ENCODE results near the gene ZNF716.

- TF ChIP-seq CTCF (IDR thresholded peaks at IDR 0.05 in 8 of 11, conservative IDR thresholded peaks at IDR 0.05 in 3 of 11) (no peak), POLR2AphosphoS5 (IDR thresholded peaks at IDR 0.05) (no peak), POLR2A (IDR thresholded peaks at IDR 0.05) (no peak)
Observed at GRCh38 chr7:57412168-57412567, 37.8 kb upstream of the ZNF716 start.
